ENCODE data around the gene HADHB.
A peak's percentile ranks its signal among the peaks of the same experiment; 100 is the strongest.
"Not testable (repeated sequence)": the region's sequence is repeated elsewhere in the genome, so short reads cannot be mapped to it uniquely, and the experiment has no call there.

Gene HADHB

GRCh38 chr2:26298638-26299393 is 54.1 kb downstream of the HADHB start:
- peak; percentile 27 to 36 for DNase-seq

GRCh38 chr2:26299471-26300101 is 54.8 kb downstream of the HADHB start:
- DNase-seq, result peak; percentile 7 to 9

GRCh38 chr2:26300234-26300925 is 55.6 kb downstream of the HADHB start:
- peak in 1 of 2 donors; percentile 5 for DNase-seq

GRCh38 chr2:26302846-26303245 is 58.1 kb downstream of the HADHB start:
- DNase-seq, result no peak

GRCh38 chr2:26305094-26305493 is 60.4 kb downstream of the HADHB start:
- DNase-seq, result not testable (repeated sequence)

GRCh38 chr2:26305540-26305939 is 60.8 kb downstream of the HADHB start:
- DNase-seq, result no peak

- no peak for DNase-seq
Observed at GRCh38 chr2:26309921-26310320, 65.2 kb downstream of the HADHB start.

- DNase-seq, result no peak
Observed at GRCh38 chr2:26312471-26312870, 67.7 kb downstream of the HADHB start.

GRCh38 chr2:26313446-26313845 is 68.7 kb downstream of the HADHB start:
- DNase-seq, result no peak

GRCh38 chr2:26314243-26314642 is 69.5 kb downstream of the HADHB start:
- DNase-seq, result no peak

- no peak for DNase-seq
Observed at GRCh38 chr2:26316041-26316440, 71.3 kb downstream of the HADHB start.

GRCh38 chr2:26316845-26317244 is 72.1 kb downstream of the HADHB start:
- no peak for DNase-seq

- DNase-seq, result no peak
Observed at GRCh38 chr2:26317377-26318105, 72.8 kb downstream of the HADHB start.

GRCh38 chr2:26318950-26319349 is 74.2 kb downstream of the HADHB start:
- no peak for DNase-seq

- not testable (repeated sequence) for DNase-seq
Observed at GRCh38 chr2:26324479-26324878, 79.7 kb downstream of the HADHB start.

- no peak for DNase-seq
Observed at GRCh38 chr2:26324903-26325302, 80.2 kb downstream of the HADHB start.

- no peak for DNase-seq
Observed at GRCh38 chr2:26325851-26326250, 81.1 kb downstream of the HADHB start.

- DNase-seq, result no peak
Observed at GRCh38 chr2:26326514-26326913, 81.8 kb downstream of the HADHB start.

GRCh38 chr2:26327291-26328272 is 82.8 kb downstream of the HADHB start:
- DNase-seq, result no peak

- DNase-seq, result not testable (repeated sequence)
Observed at GRCh38 chr2:26329083-26329482, 84.3 kb downstream of the HADHB start.

- DNase-seq, result peak; percentile 77 to 84
Observed at GRCh38 chr2:26330114-26330549, 85.4 kb downstream of the HADHB start.

GRCh38 chr2:26330604-26331003 is 85.9 kb downstream of the HADHB start:
- no peak for DNase-seq

All from activated CD4-positive, alpha-beta T cell treated with anti-CD3 and anti-CD28 coated beads for 4 hours (primary cell).